HG02798 (cell line): ENCODE measurements around the gene WDR13.

Experiments used
- ATAC-seq: cut with Tn5 transposase; IDR thresholded peaks from one replicate; pipeline ENCODE4 v1.9.1; 2021; ENCODE audit warnings: mild to moderate bottlenecking; ENCODE audit not compliant: unreplicated experiment, poor library complexity

WDR13 gene

GRCh38 chrX:48591255-48591791 lies 6.0 kb upstream of the WDR13 start:
- no peak for ATAC-seq

GRCh38 chrX:48592971-48593370 lies 4.3 kb upstream of the WDR13 start:
- ATAC-seq: no peak

- ATAC-seq: no peak
Measured at GRCh38 chrX:48595929-48596328, 1.4 kb upstream of the WDR13 start.

DNA sequence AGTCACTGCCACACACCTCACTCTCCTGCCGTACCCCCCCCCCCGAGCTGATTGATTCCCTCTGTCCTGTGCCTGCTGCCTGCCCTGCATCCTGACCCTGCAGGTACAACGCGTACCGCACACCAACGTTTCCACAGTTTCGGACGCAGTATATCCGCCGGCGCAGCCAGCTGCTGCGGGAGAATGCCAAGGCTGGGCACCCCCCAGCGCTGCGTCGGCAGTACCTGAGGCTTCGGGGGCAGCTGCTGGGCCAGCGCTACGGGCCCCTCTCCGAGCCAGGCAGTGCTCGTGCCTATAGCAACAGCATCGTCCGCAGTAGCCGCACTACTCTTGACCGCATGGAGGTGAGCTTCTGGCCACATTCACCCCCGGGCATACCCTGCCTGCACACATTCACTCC lies 1.3 kb downstream of the WDR13 start:
- ATAC-seq: no peak

- no peak for ATAC-seq
Measured at GRCh38 chrX:48599341-48599740, 2.0 kb downstream of the WDR13 start.

DNA sequence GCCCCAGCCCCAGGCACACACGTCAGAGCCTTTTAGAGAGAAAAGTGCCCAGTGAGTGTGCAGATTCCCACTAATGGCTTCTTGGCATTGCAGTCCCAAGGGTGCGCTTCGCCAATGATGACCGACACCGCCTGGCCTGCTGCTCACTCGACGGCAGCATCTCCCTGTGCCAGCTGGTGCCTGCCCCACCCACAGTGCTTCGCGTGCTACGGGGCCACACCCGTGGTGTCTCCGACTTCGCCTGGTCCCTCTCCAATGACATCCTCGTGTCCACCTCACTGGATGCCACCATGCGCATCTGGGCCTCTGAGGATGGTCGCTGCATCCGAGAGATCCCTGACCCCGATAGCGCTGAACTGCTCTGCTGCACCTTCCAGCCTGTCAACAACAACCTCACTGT lies 2.9 kb downstream of the WDR13 start:
- no peak for ATAC-seq

GRCh38 chrX:48601741-48602394 lies 4.6 kb downstream of the WDR13 start:
- no peak for ATAC-seq

GRCh38 chrX:48604701-48605100 lies 7.4 kb downstream of the WDR13 start:
- no peak for ATAC-seq

DNA sequence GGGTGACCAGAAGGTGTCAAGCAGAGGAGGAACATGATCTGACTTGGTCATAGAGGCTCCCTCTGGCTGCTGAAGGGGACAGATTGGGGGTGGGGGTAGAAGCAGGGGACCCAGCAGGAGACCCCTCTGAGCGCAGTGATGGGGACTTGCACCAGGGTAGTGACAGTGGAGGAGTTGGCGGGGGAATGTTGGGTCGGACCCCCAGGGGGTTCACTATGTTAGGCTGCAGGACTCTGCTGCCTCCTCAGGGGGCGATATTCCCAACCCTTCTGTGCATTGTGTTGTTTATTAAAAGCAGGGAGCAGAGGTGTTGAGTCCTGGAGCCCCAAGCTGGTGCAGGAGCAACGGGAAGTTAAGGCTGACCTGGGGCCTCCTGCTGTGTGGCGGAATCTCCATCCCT lies 8.8 kb downstream of the WDR13 start:
- ATAC-seq: no peak

- ATAC-seq: no peak
Measured at GRCh38 chrX:48611703-48612102, 14.4 kb downstream of the WDR13 start.

GRCh38 chrX:48613502-48614160 lies 16.3 kb downstream of the WDR13 start:
- ATAC-seq: no peak

DNA sequence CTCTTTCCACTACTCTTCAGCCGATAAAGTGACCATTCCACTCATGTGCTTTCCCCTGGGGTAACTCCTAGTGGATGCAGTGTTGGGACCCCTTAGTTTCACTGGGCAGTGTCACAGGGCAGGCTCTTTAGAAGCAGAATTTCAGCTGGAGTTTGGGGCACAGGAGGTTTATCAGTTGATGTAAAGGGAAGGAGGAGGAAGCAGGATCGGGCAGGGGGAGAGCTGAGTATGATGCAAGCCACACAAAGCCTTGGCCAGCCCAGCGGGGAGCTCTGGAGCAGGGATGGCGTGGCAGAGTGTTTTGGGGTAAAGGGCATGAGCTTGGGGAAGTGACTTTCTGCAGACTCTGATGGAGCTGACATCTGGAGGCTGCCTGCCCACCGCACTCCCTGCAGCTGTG lies 19.3 kb downstream of the WDR13 start:
- no peak for ATAC-seq

DNA sequence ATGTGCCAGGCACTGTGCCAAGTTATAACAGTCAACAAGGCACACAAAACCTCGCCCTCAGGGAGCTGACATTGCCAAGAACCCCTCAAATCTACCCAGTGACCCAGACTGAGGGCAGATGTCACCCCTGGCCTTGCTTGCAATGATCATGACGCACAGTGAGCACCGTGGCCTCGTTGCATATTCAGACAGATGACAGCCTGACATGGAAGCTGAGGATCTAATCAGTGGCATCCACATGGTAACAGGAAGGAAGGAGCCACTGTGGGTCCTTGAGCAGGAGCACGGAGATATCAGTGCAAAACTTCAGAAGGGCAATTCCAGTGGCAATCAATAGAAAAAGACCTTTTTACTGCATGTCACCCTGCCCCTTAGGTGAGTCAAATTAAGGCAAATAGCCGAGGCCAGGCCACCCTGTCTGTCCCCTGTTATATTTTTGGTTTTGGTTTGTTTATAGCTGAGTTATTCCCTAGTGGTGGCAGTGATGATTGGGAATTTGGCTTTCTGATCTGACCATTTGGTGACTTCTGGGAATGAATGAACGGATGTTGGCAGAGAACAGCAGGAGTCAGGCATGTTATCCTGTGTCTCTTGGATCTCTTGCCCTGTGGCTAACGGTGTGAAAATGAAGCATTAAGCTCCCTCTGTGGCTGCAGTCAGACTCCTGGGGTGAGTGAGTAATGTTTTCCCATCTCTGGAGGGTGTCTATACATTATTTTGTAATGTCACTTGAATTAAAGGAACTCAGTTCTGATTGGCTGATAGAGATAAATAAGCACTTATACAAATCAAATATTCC lies 20.4 kb downstream of the WDR13 start:
- ATAC-seq: no peak

DNA sequence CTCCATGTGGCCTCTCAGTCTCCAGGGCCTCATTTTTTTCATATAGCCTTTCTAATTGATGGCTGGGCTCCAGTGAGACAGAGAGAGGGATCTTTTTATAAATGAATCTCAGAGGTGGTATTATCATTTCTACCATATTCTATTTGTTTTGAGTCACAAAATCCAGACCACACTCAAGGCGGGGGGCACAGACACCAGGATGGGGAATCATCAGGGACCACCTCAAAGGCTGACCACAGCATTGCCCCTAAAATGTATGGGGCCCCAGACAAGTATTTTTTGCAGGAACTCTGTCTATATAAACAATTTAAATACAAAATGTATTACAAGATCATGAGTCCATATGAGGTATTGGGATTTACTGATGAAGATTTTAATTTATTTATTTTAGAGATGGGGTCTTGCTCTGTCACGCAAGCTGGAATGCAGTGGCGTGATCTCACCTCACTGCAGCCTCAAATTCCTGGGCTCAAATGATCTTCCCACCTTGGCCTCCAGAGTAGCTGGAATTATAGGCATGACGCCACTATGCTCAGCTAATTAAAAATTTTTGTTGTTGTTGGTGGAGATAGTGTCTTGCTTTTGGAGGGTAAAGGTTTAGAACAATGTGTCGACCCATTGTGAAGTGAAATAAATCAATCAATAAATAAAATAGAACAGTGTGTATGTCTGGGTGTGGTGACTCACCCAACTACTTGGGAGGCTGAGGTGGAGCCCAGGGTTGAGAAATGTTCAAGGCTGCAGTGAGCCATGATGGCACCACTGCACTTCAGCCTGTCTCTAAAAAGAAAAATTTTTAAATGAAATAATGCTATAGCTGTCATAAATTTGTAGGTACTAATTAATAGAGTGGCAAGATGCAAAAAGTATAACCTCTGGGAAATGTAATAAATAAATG lies 29.4 kb downstream of the WDR13 start:
- ATAC-seq: no peak

GRCh38 chrX:48631376-48632090 lies 34.2 kb downstream of the WDR13 start:
- ATAC-seq: no peak

GRCh38 chrX:48632207-48632606 lies 34.9 kb downstream of the WDR13 start:
- ATAC-seq: no peak

DNA sequence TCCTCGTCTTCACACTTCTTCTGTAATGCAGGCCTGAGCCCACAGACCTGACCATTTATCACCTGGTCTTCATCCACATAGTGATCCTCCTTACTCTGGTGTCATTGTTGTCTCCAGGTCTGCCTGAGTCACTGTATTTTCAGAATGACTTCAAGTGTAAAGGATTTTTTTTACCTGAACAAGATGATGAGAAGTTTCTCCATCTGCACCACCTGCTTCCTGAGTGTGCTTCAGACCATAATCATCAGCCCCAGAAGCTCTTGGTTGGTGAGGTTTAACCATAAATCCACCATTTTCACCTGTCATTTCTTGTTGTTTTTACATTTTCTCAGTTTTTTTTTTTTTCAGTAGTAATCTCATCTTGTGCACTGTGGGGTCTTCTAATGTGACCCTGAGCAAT lies 39.0 kb downstream of the WDR13 start:
- no peak for ATAC-seq

- no peak for ATAC-seq
Measured at GRCh38 chrX:48636776-48637175, 39.5 kb downstream of the WDR13 start.

- no peak for ATAC-seq
Measured at GRCh38 chrX:48645669-48646068, 48.4 kb downstream of the WDR13 start.

GRCh38 chrX:48648336-48648751 lies 51.1 kb downstream of the WDR13 start:
- no peak for ATAC-seq
